ENCODE results near the gene RFX3.

GRCh38 chr9:3177936-3178335, 347.9 kb downstream of the RFX3 start:
- no peak for TF ChIP-seq CTCF (IDR thresholded peaks at IDR 0.05; ENCODE audit: insufficient read depth, low read depth, low read length)
- no peak for TF ChIP-seq EZH2 (IDR thresholded peaks at IDR 0.05; ENCODE audit: insufficient read depth, low read length)

All from astrocyte (in vitro differentiated cells and primary cell).